Cardiac fibroblast (primary cell): ENCODE results near the gene MTHFD2.
A peak's percentile ranks its signal among the peaks of the same experiment; 100 is the strongest.

Experiments
- DNase-seq, 2 donors: peaks; one replicate each; pipeline versions ENCODE4 v3.0.0 to v3.0.0-alpha.2; 2010; ENCODE audit warnings: low read depth in 2 of 2
- H3K4me3 ChIP-seq, 2 donors: replicated peaks in 1 of 2; 1 replicate in 1 of 2; 2 replicates in 1 of 2; pipeline ENCODE4 v1.5.1; 2011; ENCODE audit warnings: low read depth in 2 of 2, low read length in 2 of 2, mild to moderate bottlenecking in 2 of 2, moderate library complexity in 1 of 2
- CTCF ChIP-seq: IDR thresholded peaks from one replicate; pipeline ENCODE4 v1.5.1; 2011; ENCODE audit warnings: low read depth, mild to moderate bottlenecking, low read length, inconsistent platforms

Gene MTHFD2

DNA sequence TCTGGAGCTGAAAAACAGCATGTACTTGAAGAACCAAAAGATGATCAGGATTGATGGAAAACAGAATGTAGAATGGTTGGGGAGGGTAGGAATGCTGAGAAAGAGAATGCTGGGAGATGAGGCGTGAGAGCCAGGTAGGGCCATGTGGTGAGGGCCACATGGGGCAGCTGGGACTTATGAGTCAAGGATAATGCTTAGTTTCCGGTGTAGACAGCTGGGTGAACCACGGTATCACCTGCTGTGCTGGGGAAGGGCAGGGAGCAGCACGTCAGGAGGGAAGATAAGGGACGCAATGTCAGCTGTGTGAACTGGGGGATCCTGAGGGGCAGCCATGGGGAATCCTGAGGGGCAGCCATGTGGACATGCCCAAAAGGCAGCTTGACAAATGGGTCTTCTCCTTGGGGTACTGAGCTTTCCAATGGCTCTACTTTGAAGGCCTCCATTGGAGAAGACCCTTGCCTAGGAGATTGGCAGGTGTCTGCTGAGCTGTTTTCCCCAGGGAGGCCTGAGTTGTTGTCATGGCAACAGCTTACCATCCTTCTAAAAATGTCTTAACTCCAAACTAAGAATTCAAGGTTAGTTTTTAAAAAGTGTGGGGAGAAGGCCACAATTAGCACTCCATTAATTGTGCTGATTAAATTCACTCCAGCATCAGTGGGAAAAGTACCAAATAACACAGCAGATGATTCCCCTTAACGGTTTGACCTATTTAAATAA is 51.1 kb downstream of the MTHFD2 start:
- TF ChIP-seq CTCF, result no peak
- no peak for DNase-seq

DNA sequence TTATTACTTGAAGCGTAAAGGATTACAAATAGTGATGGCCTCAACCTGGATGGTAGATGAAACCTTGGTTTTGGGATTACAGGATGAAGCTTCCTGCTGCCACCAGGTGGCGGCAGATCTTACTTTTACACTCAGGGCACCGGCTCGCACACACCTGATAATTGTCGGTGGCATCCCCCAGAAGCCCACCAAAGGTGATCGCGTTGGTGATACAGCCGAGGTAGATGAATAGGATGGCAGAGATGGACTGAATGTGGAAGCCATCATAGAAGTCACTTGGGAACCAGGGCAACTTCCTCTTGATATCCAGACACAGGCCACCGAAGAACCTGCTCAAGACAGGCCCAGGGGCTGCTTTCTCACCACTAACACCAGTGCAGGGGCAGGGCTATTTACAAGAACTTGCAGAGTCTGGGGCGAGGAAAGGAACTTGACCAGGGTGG is 51.8 kb downstream of the MTHFD2 start:
- no peak overlapping the region for H3K4me3 ChIP-seq
- peak; percentile 81 for TF ChIP-seq CTCF
- DNase-seq, result peak; percentile 60 to 63

More for the DNA sequence above, 51.1 kb downstream of the MTHFD2 start:
- no peak overlapping the region for H3K4me3 ChIP-seq

DNA sequence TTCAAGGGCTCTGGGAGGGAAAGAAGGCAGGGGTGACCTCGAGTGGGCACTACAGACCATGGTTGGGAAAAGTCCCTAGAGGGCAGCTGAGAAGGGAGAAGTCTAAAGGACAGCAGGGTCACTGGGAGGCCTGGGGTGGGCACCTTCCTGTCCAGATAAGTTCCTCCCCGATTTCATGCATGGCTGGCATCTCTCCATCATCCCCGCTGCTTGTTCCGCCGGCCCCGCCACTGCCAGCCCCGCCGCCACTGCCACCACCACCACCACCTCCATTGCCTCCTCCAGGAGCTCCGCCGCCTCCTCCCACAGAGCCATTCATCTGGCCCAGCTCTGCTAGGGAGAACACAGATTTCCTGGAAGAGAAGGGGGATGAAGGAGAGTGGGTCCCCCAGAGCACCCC is 53.6 kb downstream of the MTHFD2 start:
- DNase-seq, result no peak
- TF ChIP-seq CTCF, result no peak
- no peak overlapping the region for H3K4me3 ChIP-seq

- H3K4me3 ChIP-seq, result no peak overlapping the region
- no peak for DNase-seq
- TF ChIP-seq CTCF, result no peak
Observed at GRCh38 chr2:74252862-74253261, 54.4 kb downstream of the MTHFD2 start.

- TF ChIP-seq CTCF, result no peak
- no peak for DNase-seq
- H3K4me3 ChIP-seq, result no peak overlapping the region
Observed at GRCh38 chr2:74253306-74253970, 55.0 kb downstream of the MTHFD2 start.

- no peak overlapping the region for H3K4me3 ChIP-seq
- peak; percentile 13 to 70 for DNase-seq
- TF ChIP-seq CTCF, result no peak
Observed at GRCh38 chr2:74253971-74254310, 55.5 kb downstream of the MTHFD2 start.
